Renal pelvis (tissue), 12 donors: ENCODE data around the gene GRIN2A. TPM values are rescaled to one million over a fixed set of nuclear protein-coding genes. Genes with fewer than 3 reads are reported as not detected.
A peak's percentile ranks its signal among the peaks of the same experiment; 100 is the strongest.

Experiments used
- DNase-seq: peaks from one replicate; pipeline ENCODE4 v3.0.0-alpha.2; 2013
- long read RNA-seq, 16 experiments: transcript quantifications; one replicate each; lab custom pipeline, GENCODE V29; 2026
- polyA plus RNA-seq, 3 donors: library from polyadenylated mRNA; unstranded; fragments of 120-200 nt; gene quantifications; one replicate each; pipeline ENCODE4 v1.2.1, GENCODE V29; 2013; ENCODE audit not compliant: insufficient read length in 3 of 3

The GRIN2A gene
- polyA plus RNA-seq: 1 to 10 TPM; 6.5 to 7.5 (median 6.6) TPM
- long read RNA-seq, donor 1: 0 reads
- long read RNA-seq, donor 2: 0 reads
- long read RNA-seq, donor 3: 0 reads
- long read RNA-seq, donor 4: 0 reads
- long read RNA-seq, donor 5: 0 reads
- long read RNA-seq, donor 6: 0 reads
- long read RNA-seq, donor 7, partial matches to known transcripts: 0 of 2 reads
- long read RNA-seq, donor 7, other reads (novel, unspliced or antisense): 0 of 2 reads
- long read RNA-seq, donor 8: 0 reads
- long read RNA-seq, donor 9, partial matches to known transcripts: 0 of 3 reads
- long read RNA-seq, donor 9, other reads (novel, unspliced or antisense): 0 of 3 reads
- long read RNA-seq, donor 10, partial matches to known transcripts: 0 of 3 reads
- long read RNA-seq, donor 10, other reads (novel, unspliced or antisense): 0 of 3 reads
- long read RNA-seq, donor 11, partial matches to known transcripts: 0 of 1 reads
- long read RNA-seq, donor 11, other reads (novel, unspliced or antisense): 0 of 1 reads
- long read RNA-seq, donor 12, partial matches to known transcripts: 0 of 1 reads
- long read RNA-seq, donor 12, other reads (novel, unspliced or antisense): 0 of 1 reads
- long read RNA-seq, donor 13: 0 reads
- long read RNA-seq, donor 14: 0 reads
- long read RNA-seq, donor 15: 0 reads
- long read RNA-seq, donor 16: 0 reads

- DNase-seq: peak; percentile 40
Measured at GRCh38 chr16:10182222-10183053, at the start of gene GRIN2A. GRIN2A (minus strand) TSS chr16:10182428; CDS start chr16:10180411, 2,017 bp downstream.

GRCh38 chr16:10231563-10231962 is 49.3 kb upstream of the GRIN2A start:
- DNase-seq: no peak

GRCh38 chr16:10228779-10229178 is 46.6 kb upstream of the GRIN2A start:
- no peak for DNase-seq

GRCh38 chr16:10226987-10227306 is 44.7 kb upstream of the GRIN2A start:
- no peak for DNase-seq

GRCh38 chr16:10226141-10226986 is 44.1 kb upstream of the GRIN2A start:
- DNase-seq: peak; percentile 58

- DNase-seq: no peak
Measured at GRCh38 chr16:10225653-10226052, 43.4 kb upstream of the GRIN2A start.

GRCh38 chr16:10224850-10225249 is 42.6 kb upstream of the GRIN2A start:
- DNase-seq: no peak

- no peak for DNase-seq
Measured at GRCh38 chr16:10220942-10221341, 38.7 kb upstream of the GRIN2A start.

GRCh38 chr16:10219742-10220141 is 37.5 kb upstream of the GRIN2A start:
- DNase-seq: no peak

- no peak for DNase-seq
Measured at GRCh38 chr16:10218490-10219206, 36.4 kb upstream of the GRIN2A start.

- DNase-seq: no peak
Measured at GRCh38 chr16:10213748-10214147, 31.5 kb upstream of the GRIN2A start.

- no peak for DNase-seq
Measured at GRCh38 chr16:10210944-10211343, 28.7 kb upstream of the GRIN2A start.

GRCh38 chr16:10206865-10207264 is 24.6 kb upstream of the GRIN2A start:
- DNase-seq: no peak

GRCh38 chr16:10206215-10206614 is 24.0 kb upstream of the GRIN2A start:
- no peak for DNase-seq

- DNase-seq: no peak
Measured at GRCh38 chr16:10205688-10206087, 23.5 kb upstream of the GRIN2A start.

GRCh38 chr16:10202649-10203048 is 20.4 kb upstream of the GRIN2A start:
- DNase-seq: no peak

- DNase-seq: peak; percentile 20
Measured at GRCh38 chr16:10200637-10201586, 18.7 kb upstream of the GRIN2A start.

GRCh38 chr16:10196999-10197398 is 14.8 kb upstream of the GRIN2A start:
- no peak for DNase-seq

- DNase-seq: no peak
Measured at GRCh38 chr16:10191096-10191495, 8.9 kb upstream of the GRIN2A start.
